Measurements from ENCODE around the gene TRIP10. TPM values are rescaled to one million over a fixed set of nuclear protein-coding genes. Genes with fewer than 3 reads are reported as not detected.

The TRIP10 gene
- total and polyA plus RNA-seq, 10 donors = 17.2 to 58.2 (median 34.1) TPM

DNA sequence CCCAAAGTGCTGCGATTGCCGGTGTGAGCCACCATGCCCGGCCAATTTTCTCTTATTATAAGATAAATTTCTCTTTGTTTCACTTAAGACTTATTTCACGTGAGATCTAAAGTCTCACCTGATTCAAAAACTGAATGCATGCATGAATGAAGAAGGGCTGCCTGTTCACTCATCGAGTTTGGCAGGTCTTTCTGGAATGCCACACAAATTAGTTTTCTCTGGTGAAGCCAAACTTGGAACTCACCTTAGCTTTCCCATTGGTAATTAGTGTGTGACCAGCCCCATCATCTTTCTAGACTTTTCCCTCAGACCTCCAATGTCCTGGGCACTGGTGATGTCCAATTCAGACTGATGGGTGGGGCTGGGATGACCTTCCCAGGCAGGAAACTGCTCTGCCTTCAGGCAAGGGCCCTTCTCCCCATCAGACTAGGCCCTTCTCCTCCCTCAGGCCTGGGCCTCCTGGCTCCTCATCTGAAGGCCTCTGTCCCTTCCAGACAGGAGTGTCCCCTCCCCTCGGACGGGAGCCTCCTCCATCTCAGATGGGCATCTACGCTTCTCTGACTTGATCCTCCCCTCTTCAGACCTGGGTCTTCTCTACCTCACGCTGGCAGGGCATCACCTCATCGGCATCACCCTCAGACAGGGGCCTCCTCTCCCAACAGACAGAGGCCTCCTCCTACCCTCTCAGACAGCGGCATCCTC is 33.4 kb upstream of the TRIP10 start:
- peaks cover 0 to 42% (median 19%) of the 10 kb centered on the region in 7 donors for H3K27me3 ChIP-seq (replicated peaks in 1 of 7)
- H3K4me1 ChIP-seq = peaks cover 0 to 8% (median 3%) of the 10 kb centered on the region in 6 donors
- H3K4me3 ChIP-seq = no peak overlapping the region
- H3K27ac ChIP-seq = no peak overlapping the region
- peak; percentile 19 for DNase-seq
- intact Hi-C loops (cut with DNase I; ENCODE audit: low total_unique reads) = no loop called here
- WGBS, 5 donors = 79 to 87% (median 82%) methylated on average over 11 of the region's 11 CpGs
- no peaks in the 10 kb centered on the region for H3K9me3 ChIP-seq
- TF ChIP-seq POLR2A (IDR thresholded peaks at IDR 0.05) (no peak), POLR2AphosphoS5 (IDR thresholded peaks at IDR 0.05) (no peak)
- TF ChIP-seq, protein P1, sequence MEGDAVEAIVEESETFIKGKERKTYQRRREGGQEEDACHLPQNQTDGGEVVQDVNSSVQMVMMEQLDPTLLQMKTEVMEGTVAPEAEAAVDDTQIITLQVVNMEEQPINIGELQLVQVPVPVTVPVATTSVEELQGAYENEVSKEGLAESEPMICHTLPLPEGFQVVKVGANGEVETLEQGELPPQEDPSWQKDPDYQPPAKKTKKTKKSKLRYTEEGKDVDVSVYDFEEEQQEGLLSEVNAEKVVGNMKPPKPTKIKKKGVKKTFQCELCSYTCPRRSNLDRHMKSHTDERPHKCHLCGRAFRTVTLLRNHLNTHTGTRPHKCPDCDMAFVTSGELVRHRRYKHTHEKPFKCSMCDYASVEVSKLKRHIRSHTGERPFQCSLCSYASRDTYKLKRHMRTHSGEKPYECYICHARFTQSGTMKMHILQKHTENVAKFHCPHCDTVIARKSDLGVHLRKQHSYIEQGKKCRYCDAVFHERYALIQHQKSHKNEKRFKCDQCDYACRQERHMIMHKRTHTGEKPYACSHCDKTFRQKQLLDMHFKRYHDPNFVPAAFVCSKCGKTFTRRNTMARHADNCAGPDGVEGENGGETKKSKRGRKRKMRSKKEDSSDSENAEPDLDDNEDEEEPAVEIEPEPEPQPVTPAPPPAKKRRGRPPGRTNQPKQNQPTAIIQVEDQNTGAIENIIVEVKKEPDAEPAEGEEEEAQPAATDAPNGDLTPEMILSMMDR (IDR thresholded peaks at IDR 0.05 in 8 of 11, conservative IDR thresholded peaks at IDR 0.05 in 3 of 11) = no peak
- H3K36me3 ChIP-seq = no peaks in the 10 kb centered on the region

DNA sequence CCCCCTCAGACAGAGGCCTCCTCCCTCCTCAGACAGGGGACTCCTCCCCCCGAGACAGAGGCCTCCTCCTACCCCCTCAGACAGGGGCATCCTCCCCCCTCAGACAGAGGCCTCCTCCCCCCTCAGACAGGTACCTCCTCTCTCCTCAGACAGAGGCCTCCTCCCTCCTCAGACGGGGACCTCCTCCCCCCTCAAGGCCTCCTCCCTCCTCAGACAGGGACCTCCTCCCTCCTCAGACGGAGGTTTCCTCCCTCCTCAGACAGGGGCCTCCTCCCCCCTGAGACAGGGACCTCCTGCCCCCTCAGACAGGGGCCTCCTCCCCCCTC is 32.9 kb upstream of the TRIP10 start:
- Histone ChIP-seq H3K36me3 (no peaks in the 10 kb centered on the region), H3K4me1 (peaks cover 0 to 8% (median 3%) of the 10 kb centered on the region in 6 donors), H3K4me3 (no peak overlapping the region), H3K27ac (no peak overlapping the region), H3K9me3 (no peaks in the 10 kb centered on the region), H3K27me3 (replicated peaks in 1 of 7) (peaks cover 0 to 48% (median 19%) of the 10 kb centered on the region in 7 donors)
- 34 to 73% (median 54%) methylated on average over 3 of the region's 3 CpGs for WGBS, 5 donors
- DNase-seq = no peak
- TF ChIP-seq, protein P1 (IDR thresholded peaks at IDR 0.05 in 8 of 11, conservative IDR thresholded peaks at IDR 0.05 in 3 of 11) = no peak
- TF ChIP-seq POLR2A (IDR thresholded peaks at IDR 0.05) (no peak), POLR2AphosphoS5 (IDR thresholded peaks at IDR 0.05) (no peak)
- intact Hi-C loops (cut with DNase I; ENCODE audit: low total_unique reads) = no loop called here

DNA sequence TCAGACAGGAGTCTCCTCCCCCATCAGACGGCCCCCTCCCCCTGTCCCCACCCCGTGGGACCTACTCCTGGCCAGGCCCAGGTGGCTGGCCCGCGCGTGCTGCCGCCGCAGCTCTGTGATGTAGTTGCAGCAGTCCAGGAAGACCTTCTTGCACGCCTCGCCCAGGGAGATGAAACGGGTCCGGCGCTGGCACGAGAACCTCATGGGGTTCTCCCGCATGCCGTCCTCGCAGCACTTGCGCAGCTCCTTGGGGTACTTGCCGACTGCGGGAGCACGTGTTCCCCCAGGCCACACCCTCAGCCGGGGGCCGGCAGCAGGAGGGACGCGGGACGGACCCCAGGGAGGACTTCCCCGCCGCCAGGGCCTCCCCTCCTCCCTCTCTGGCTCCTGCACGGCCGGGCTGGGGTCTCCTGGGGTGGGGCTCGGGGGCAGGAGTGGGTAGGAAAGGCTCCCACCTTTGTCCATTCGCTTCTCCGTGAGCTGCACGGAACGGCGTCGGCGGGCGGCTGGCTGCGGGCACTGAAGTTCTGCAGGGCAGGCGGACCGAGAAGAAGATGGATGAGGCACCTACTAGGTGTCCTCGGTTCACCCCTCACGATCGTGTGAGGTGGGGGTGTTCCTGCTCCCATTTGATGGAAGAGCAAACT is 32.3 kb upstream of the TRIP10 start:
- intact Hi-C loops (cut with DNase I; ENCODE audit: low total_unique reads) = no loop called here
- no peak overlapping the region for H3K27ac ChIP-seq
- H3K4me1 ChIP-seq = peaks cover 0 to 8% (median 3%) of the 10 kb centered on the region in 6 donors
- DNase-seq = peak; percentile 54
- no peak overlapping the region for H3K4me3 ChIP-seq
- TF ChIP-seq POLR2AphosphoS5 (IDR thresholded peaks at IDR 0.05) (no peak), POLR2A (IDR thresholded peaks at IDR 0.05) (no peak)
- TF ChIP-seq, protein P1 (IDR thresholded peaks at IDR 0.05 in 8 of 11, conservative IDR thresholded peaks at IDR 0.05 in 3 of 11) = no peak
- H3K9me3 ChIP-seq = no peaks in the 10 kb centered on the region
- H3K36me3 ChIP-seq = no peaks in the 10 kb centered on the region
- H3K27me3 ChIP-seq (replicated peaks in 1 of 7) = peaks cover 0 to 53% (median 19%) of the 10 kb centered on the region in 7 donors
- WGBS, 5 donors = 85 to 90% (median 88%) methylated on average over 30 to 44 of the region's 44 CpGs

DNA sequence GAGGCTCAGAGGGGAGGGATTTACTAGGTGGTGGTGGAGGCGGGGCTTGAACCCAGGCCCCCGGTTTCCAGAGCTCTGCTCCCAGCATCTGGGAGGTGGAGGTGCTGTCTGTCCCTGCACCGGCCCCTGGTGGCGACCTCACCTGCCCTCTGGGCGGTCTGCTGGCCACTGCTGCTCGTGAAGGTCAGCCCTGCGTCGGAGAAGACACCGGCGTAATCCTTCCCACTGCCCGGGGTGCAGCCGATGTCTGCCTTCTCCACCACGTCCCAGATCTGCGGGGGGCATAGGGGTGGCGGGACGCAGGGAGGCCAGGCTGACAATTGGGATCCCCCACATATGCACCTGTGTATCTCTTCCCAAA is 31.8 kb upstream of the TRIP10 start:
- peak; percentile 67 for DNase-seq
- peaks cover 0 to 53% (median 19%) of the 10 kb centered on the region in 7 donors for H3K27me3 ChIP-seq (replicated peaks in 1 of 7)
- WGBS, 5 donors = 73 to 86% (median 81%) methylated on average over 8 to 16 of the region's 16 CpGs
- H3K27ac ChIP-seq = no peak overlapping the region
- peaks cover 0 to 8% (median 3%) of the 10 kb centered on the region in 6 donors for H3K4me1 ChIP-seq
- TF ChIP-seq, protein P1 (IDR thresholded peaks at IDR 0.05 in 8 of 11, conservative IDR thresholded peaks at IDR 0.05 in 3 of 11) = no peak
- no peak for TF ChIP-seq POLR2A (IDR thresholded peaks at IDR 0.05)
- no peak for TF ChIP-seq POLR2AphosphoS5 (IDR thresholded peaks at IDR 0.05)
- H3K9me3 ChIP-seq = no peaks in the 10 kb centered on the region
- H3K4me3 ChIP-seq = no peak overlapping the region
- no peaks in the 10 kb centered on the region for H3K36me3 ChIP-seq
- intact Hi-C loops (cut with DNase I; ENCODE audit: low total_unique reads) = no loop called here

All from spleen (tissue), 11 donors.